SU-DHL-6 (cell line): ENCODE measurements around the gene CCDC183.

Experiments used
- CTCF ChIP-seq: fragments of 200-600 bp; sonication (generic); IDR thresholded peaks from one replicate; pipeline ENCODE4 v1.5.1; 2017; ENCODE audit warnings: antibody characterized with exemption, mild to moderate bottlenecking, low read length, moderate library complexity; ENCODE audit not compliant: insufficient read depth, poor library complexity, severe bottlenecking
- EZH2phosphoT487 ChIP-seq: fragments of 200-600 bp; sonication (generic), shearing (Covaris generic); conservative IDR thresholded peaks from 2 replicates; pipeline ENCODE4 v1.6.1; 2018; ENCODE audit warnings: mild to moderate bottlenecking, antibody characterized with exemption, low read length, moderate library complexity, mixed read lengths

GRCh38 chr9:136760424-136760823, 35.7 kb upstream of the CCDC183 start:
- no peak for TF ChIP-seq CTCF
- no peak for TF ChIP-seq EZH2phosphoT487
